H1 (cell line): ENCODE results near the gene BRS3. TPM values are rescaled to one million over a fixed set of nuclear protein-coding genes. Genes with fewer than 3 reads are reported as not detected.

Experiments
- CTCF ChIA-PET: fragments of 300-600 bp; sonication (Branson Sonifier 250); formaldehyde crosslinking; loops from one replicate; lab custom pipeline; 2021; ENCODE audit not compliant: partially characterized antibody; lab: Charles Lee
- POLR2A ChIA-PET: fragments of 300-600 bp; sonication (Branson Sonifier 250); formaldehyde crosslinking; loops from one replicate; lab custom pipeline; 2021; ENCODE audit warnings: inconsistent platforms; ENCODE audit not compliant: partially characterized antibody; lab: Charles Lee
- DNase-seq, 2 experiments: peaks; one replicate each; pipeline versions ENCODE4 v3.0.0 to v3.0.0-alpha.2; 2010 to 2022; ENCODE audit warnings: low spot score in 2 of 2, low read depth in 1 of 2, mixed read lengths in 1 of 2
- FAIRE-seq: peaks from 2 replicates; lab custom pipeline; 2011; peaks lifted over from hg19 to GRCh38; lab: Jason Lieb, UNC
- H2AFZ ChIP-seq: 2 replicates; pipeline ENCODE4 v1.8.1; 2012; ENCODE audit warnings: low read length, inconsistent platforms
- H2AK5ac ChIP-seq: 2 replicates; pipeline ENCODE4 v1.6.1; 2013; ENCODE audit warnings: low read depth, low read length
- H2BK120ac ChIP-seq: replicated peaks from 2 replicates; pipeline ENCODE3; 2013; ENCODE audit warnings: low read depth, low read length, inconsistent platforms
- H2BK12ac ChIP-seq: 2 replicates; pipeline ENCODE4 v1.6.1; 2013; ENCODE audit warnings: low read depth, low read length
- H2BK15ac ChIP-seq: 2 replicates; pipeline ENCODE4 v1.6.1; 2013; ENCODE audit warnings: low read length
- H2BK20ac ChIP-seq: 2 replicates; pipeline ENCODE4 v1.6.1; 2013; ENCODE audit warnings: low read length
- H2BK5ac ChIP-seq: 2 replicates; pipeline ENCODE4 v1.6.1; 2013; ENCODE audit warnings: low read depth, low read length
- H3K14ac ChIP-seq: 2 replicates; pipeline ENCODE4 v1.6.1; 2013; ENCODE audit warnings: inconsistent platforms; ENCODE audit not compliant: insufficient read length
- H3K18ac ChIP-seq: 2 replicates; pipeline ENCODE4 v1.6.1; 2013; ENCODE audit warnings: low read length; ENCODE audit errors: extremely low read depth
- H3K23ac ChIP-seq: 2 replicates; pipeline ENCODE4 v1.6.1; 2013; ENCODE audit warnings: inconsistent platforms; ENCODE audit not compliant: insufficient read length
- H3K23me2 ChIP-seq: 2 replicates; pipeline ENCODE4 v1.6.1; 2013; ENCODE audit warnings: low read depth, low read length
- H3K27ac ChIP-seq: 2 replicates; pipeline ENCODE4 v1.6.1; 2011; ENCODE audit warnings: low read depth, low read length, inconsistent platforms
- H3K27me3 ChIP-seq, 4 experiments: replicated peaks in 1 of 4; 1 replicate in 1 of 4; 2 replicates in 3 of 4; pipeline versions ENCODE4 v1.6.1 to v1.8.1; 2011 to 2013; ENCODE audit warnings: low read length in 3 of 4, mild to moderate bottlenecking in 3 of 4, inconsistent platforms in 2 of 4, mixed read lengths in 2 of 4, moderate library complexity in 1 of 4; ENCODE audit not compliant: control insufficient read depth in 3 of 4, insufficient read depth in 3 of 4; ENCODE audit errors: extremely low read depth in 1 of 4
- H3K36me3 ChIP-seq, 4 experiments: 2 replicates each; pipeline versions ENCODE4 v1.6.1 to v1.8.1; 2011 to 2013; ENCODE audit warnings: mild to moderate bottlenecking in 4 of 4, low read length in 3 of 4, moderate library complexity in 2 of 4, control low read depth in 1 of 4, inconsistent platforms in 1 of 4; ENCODE audit not compliant: insufficient read depth in 4 of 4, control insufficient read depth in 2 of 4
- H3K4ac ChIP-seq: replicated peaks from 2 replicates; pipeline ENCODE3; 2013; ENCODE audit warnings: low read length, low read depth, mixed read lengths, inconsistent platforms; ENCODE audit not compliant: insufficient read length
- H3K4me1 ChIP-seq, 4 experiments: replicated peaks in 1 of 4; 1 replicate in 1 of 4; 2 replicates in 3 of 4; pipeline versions ENCODE4 v1.6.1 to v1.8.1; 2011 to 2013; ENCODE audit warnings: low read length in 3 of 4, inconsistent platforms in 2 of 4, mixed read lengths in 1 of 4; ENCODE audit not compliant: insufficient read depth in 4 of 4, control insufficient read depth in 3 of 4
- H3K4me2 ChIP-seq, 2 experiments: 2 replicates each; pipeline versions ENCODE4 v1.6.1 to v1.8.1; 2011 to 2013; ENCODE audit warnings: low read depth in 2 of 2, low read length in 2 of 2, control low read depth in 1 of 2, inconsistent platforms in 1 of 2, mild to moderate bottlenecking in 1 of 2; ENCODE audit not compliant: insufficient read depth in 1 of 2
- H3K4me3 ChIP-seq, 4 experiments: fragments of 200-600, 300-600 bp in 1 of 4; sonication (generic), shearing (Covaris generic), sonication (Bioruptor Twin) in 1 of 4; 2 replicates each; pipeline versions ENCODE4 v1.5.1 to v1.8.1; 2011 to 2016; ENCODE audit warnings: low read length in 4 of 4, low read depth in 3 of 4, control low read depth in 2 of 4, inconsistent platforms in 2 of 4, mild to moderate bottlenecking in 2 of 4, mixed read lengths in 1 of 4, moderate library complexity in 1 of 4; ENCODE audit not compliant: insufficient read depth in 2 of 4; ENCODE audit errors: extremely low read depth in 1 of 4
- H3K56ac ChIP-seq: replicated peaks from 2 replicates; pipeline ENCODE3; 2013; ENCODE audit warnings: low read depth, mild to moderate bottlenecking, mixed read lengths, low read length, inconsistent platforms; ENCODE audit not compliant: insufficient read length
- H3K79me1 ChIP-seq: 2 replicates; pipeline ENCODE4 v1.6.1; 2013; ENCODE audit warnings: low read depth, low read length, control low read depth
- H3K79me2 ChIP-seq, 2 experiments: 2 replicates each; pipeline versions ENCODE4 v1.6.1 to v1.8.1; 2012 to 2013; ENCODE audit warnings: low read length in 2 of 2, mild to moderate bottlenecking in 2 of 2, inconsistent platforms in 1 of 2; ENCODE audit not compliant: insufficient read depth in 2 of 2, control insufficient read depth in 1 of 2
- H3K9ac ChIP-seq, 4 experiments: replicated peaks in 1 of 4; 1 replicate in 1 of 4; 2 replicates in 3 of 4; pipeline versions ENCODE4 v1.6.1 to v1.8.1; 2011 to 2013; ENCODE audit warnings: low read depth in 3 of 4, low read length in 3 of 4, control low read depth in 2 of 4, mild to moderate bottlenecking in 2 of 4, moderate library complexity in 2 of 4, inconsistent platforms in 1 of 4; ENCODE audit errors: extremely low read depth in 1 of 4
- H3K9me3 ChIP-seq, 2 experiments: 2 replicates each; pipeline versions ENCODE4 v1.6.1 to v1.8.1; 2012 to 2013; ENCODE audit warnings: mild to moderate bottlenecking in 2 of 2, moderate library complexity in 2 of 2, control low read depth in 1 of 2, inconsistent platforms in 1 of 2, low read depth in 1 of 2, low read length in 1 of 2, mixed read lengths in 1 of 2; ENCODE audit not compliant: insufficient read depth in 2 of 2
- H4K20me1 ChIP-seq, 2 experiments: replicated peaks in 1 of 2; 2 replicates each; pipeline versions ENCODE3 to v1.8.1; 2011 to 2013; ENCODE audit warnings: inconsistent platforms in 2 of 2, low read length in 2 of 2, mild to moderate bottlenecking in 1 of 2; ENCODE audit not compliant: insufficient read depth in 2 of 2, control insufficient read depth in 1 of 2
- H4K5ac ChIP-seq: 2 replicates; pipeline ENCODE4 v1.6.1; 2013; ENCODE audit warnings: low read length, low read depth, mixed read lengths, inconsistent platforms; ENCODE audit not compliant: insufficient read length
- H4K8ac ChIP-seq: 2 replicates; pipeline ENCODE4 v1.8.0; 2013; ENCODE audit warnings: mild to moderate bottlenecking, moderate library complexity, low read length, inconsistent platforms; ENCODE audit not compliant: insufficient read depth; ENCODE audit errors: extremely low read depth
- H4K91ac ChIP-seq: replicated peaks from 2 replicates; pipeline ENCODE3; 2013; ENCODE audit warnings: low read length, mixed read lengths, inconsistent platforms; ENCODE audit not compliant: insufficient read length
- BRCA1 ChIP-seq: IDR thresholded peaks from 2 replicates; pipeline ENCODE4 v1.6.1; 2012; ENCODE audit warnings: low read depth, low read length, improper control_type of control experiment
- TAF7 ChIP-seq: optimal IDR thresholded peaks from 2 replicates; pipeline ENCODE3; 2011; ENCODE audit warnings: low read depth, mild to moderate bottlenecking, inconsistent platforms, low read length, moderate library complexity, borderline replicate concordance
- YY1 ChIP-seq: IDR thresholded peaks from 2 replicates; pipeline ENCODE4 v1.6.1; 2011; ENCODE audit warnings: low read depth, mild to moderate bottlenecking, low read length
- WGBS, 2 experiments: shearing (Covaris generic) in 1 of 2; methylation state at CpG; one replicate each; pipeline versions ENCODE4 v1.1.6 to v1.1.7; 2013 to 2015; ENCODE audit warnings: low lambda C conversion rate in 2 of 2, mixed read lengths in 2 of 2, inconsistent platforms in 1 of 2, low coverage in 1 of 2, missing lambda C conversion rate in 1 of 2; ENCODE audit not compliant: insufficient replicate concordance in 2 of 2, insufficient coverage in 1 of 2, insufficient read length in 1 of 2; ENCODE audit errors: extremely low coverage in 1 of 2, missing lambda C conversion rate in 1 of 2; 5-methylcytosine and 5-hydroxymethylcytosine counted together
- polyA plus RNA-seq, 7 experiments: library from polyadenylated mRNA; depleted of rRNA in 3 of 7; stranded (reverse) in 5 of 7; unstranded in 2 of 7; fragments of >200 nt in 5 of 7; fragments of 200-250 nt in 2 of 7; gene quantifications; 1 replicate in 5 of 7; 2 replicates in 1 of 7; 4 replicates in 1 of 7; pipeline versions ENCODE4 v1.2.1 to v1.2.3, GENCODE V29; 2011 to 2013; ENCODE audit warnings: missing spikeins in 2 of 7, mixed read lengths in 2 of 7
- total RNA-seq: library from RNA; stranded (reverse); fragmentation: NEBNext Ultra II Directional; extraction: Animal tissue kit (Norgen Biotek cat#: 25700); gene quantifications from 2 replicates; pipeline ENCODE4 v1.2.1, GENCODE V29; 2021

Gene BRS3
- total and polyA plus RNA-seq, 2 of the 8 experiments (the other 6 are each of a cell fraction or from before 2014, with no cell fraction given) = not detected

DNA sequence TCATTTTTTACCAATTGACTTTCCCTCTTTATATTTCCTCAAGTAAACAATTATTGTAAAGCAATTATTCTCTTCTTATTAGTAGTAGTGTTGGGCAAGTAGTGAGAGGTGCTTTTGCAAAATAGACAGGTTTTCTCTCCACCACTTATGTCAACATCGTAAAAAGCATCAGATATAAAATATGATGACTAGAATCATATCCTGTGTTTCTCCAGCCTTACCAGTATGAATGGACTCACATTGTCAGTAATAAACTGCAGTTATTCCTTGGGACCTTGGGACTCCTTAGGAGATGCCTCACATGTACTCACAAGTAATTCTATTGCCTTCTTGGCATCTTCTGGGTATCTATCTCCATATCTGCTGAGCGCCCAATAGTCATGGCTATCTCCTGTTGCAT lies 40.4 kb upstream of the BRS3 start:
- no peaks in the 10 kb centered on the region for H3K79me1 ChIP-seq
- POLR2A ChIA-PET = no interaction called here
- no peaks in the 10 kb centered on the region for H3K36me3 ChIP-seq
- H3K4me2 ChIP-seq = no peak overlapping the region
- no peak overlapping the region for H3K4ac ChIP-seq
- H2BK15ac ChIP-seq = no peak overlapping the region
- no peak overlapping the region for H4K91ac ChIP-seq
- TF ChIP-seq BRCA1 = no peak
- no peak for TF ChIP-seq YY1
- no peak for TF ChIP-seq TAF7
- TF ChIP-seq, all 59 proteins: peak for 0
- no peak overlapping the region for H2BK20ac ChIP-seq
- no peaks in the 10 kb centered on the region for H3K4me1 ChIP-seq
- no peaks in the 10 kb centered on the region for H3K79me2 ChIP-seq
- WGBS, 2 experiments = 81% methylated on average over 2 of the region's 2 CpGs; no CpG with 5 or more reads in 1 of the 2 experiments
- H2BK120ac ChIP-seq = no peak overlapping the region
- FAIRE-seq (no peak), DNase-seq (no peak)
- H3K9ac ChIP-seq = no peak overlapping the region
- H3K23me2 ChIP-seq = no peaks in the 10 kb centered on the region
- no peak overlapping the region for H3K56ac ChIP-seq
- H3K18ac ChIP-seq = no peak overlapping the region
- H4K8ac ChIP-seq = no peak overlapping the region
- no peak overlapping the region for H3K4me3 ChIP-seq
- no peak overlapping the region for H3K23ac ChIP-seq
- H2BK5ac ChIP-seq = no peak overlapping the region
- no peak overlapping the region for H2BK12ac ChIP-seq
- peaks cover 0 to 2% of the 10 kb centered on the region in 2 experiments; a peak in 1 of 4 replicates for H3K9me3 ChIP-seq
- no peak overlapping the region for H3K27ac ChIP-seq
- no peak overlapping the region for H2AFZ ChIP-seq
- CTCF ChIA-PET = no interaction called here
- no peak overlapping the region for H3K14ac ChIP-seq
- no peak overlapping the region for H4K5ac ChIP-seq
- H3K27me3 ChIP-seq = no peaks in the 10 kb centered on the region
- H4K20me1 ChIP-seq = no peaks in the 10 kb centered on the region
- no peak overlapping the region for H2AK5ac ChIP-seq
